ENCODE measurements around the gene SRSF6.

GRCh38 chr20:43408848-43409576 lies 48.7 kb upstream of the SRSF6 start:
- TF ChIP-seq SP1 (IDR thresholded peaks at IDR 0.05) = no peak
- TF ChIP-seq PKNOX1 (IDR thresholded peaks at IDR 0.05) = no peak
- no peak for TF ChIP-seq SUZ12 (IDR thresholded peaks at IDR 0.05)
- no peak for TF ChIP-seq FOXM1 (IDR thresholded peaks at IDR 0.05; ENCODE audit: borderline replicate concordance)
- TF ChIP-seq FOXA1 (IDR thresholded peaks at IDR 0.05) = no peak
- TF ChIP-seq ZNF384 (IDR thresholded peaks at IDR 0.05) = no peak
- no peak for TF ChIP-seq BHLHE40 (IDR thresholded peaks at IDR 0.05; ENCODE audit: borderline replicate concordance)
- no peak for TF ChIP-seq NFRKB (IDR thresholded peaks at IDR 0.05)
